ENCODE measurements around the gene TSTD2. TPM values are rescaled to one million over a fixed set of nuclear protein-coding genes. Genes with fewer than 3 reads are reported as not detected.

TSTD2 gene
- total RNA-seq, 1 donor from 2014 or later = 16.3 TPM

Other genes with a start within 250 kb of the TSTD2 start
- gene TDRD7, start 221.3 kb downstream of the TSTD2 start, total RNA-seq = 10.9 and 11.3 TPM in 2 replicates
- gene TMOD1, start 131.7 kb downstream of the TSTD2 start, total RNA-seq = 0.65 and 0.79 TPM in 2 replicates
- 22.9 and 25.0 TPM in 2 replicates for gene NCBP1, start 453 bp upstream of the TSTD2 start, total RNA-seq
- gene XPA, start 64.0 kb upstream of the TSTD2 start, total RNA-seq = 7.4 and 10.7 TPM in 2 replicates
- not detected in 2 replicates for gene FOXE1, start 219.9 kb upstream of the TSTD2 start, total RNA-seq